ENCODE data around the gene HBZ.
"Not testable (repeated sequence)": the region's sequence is repeated elsewhere in the genome, so short reads cannot be mapped to it uniquely, and the experiment has no call there.

Gene HBZ

DNA sequence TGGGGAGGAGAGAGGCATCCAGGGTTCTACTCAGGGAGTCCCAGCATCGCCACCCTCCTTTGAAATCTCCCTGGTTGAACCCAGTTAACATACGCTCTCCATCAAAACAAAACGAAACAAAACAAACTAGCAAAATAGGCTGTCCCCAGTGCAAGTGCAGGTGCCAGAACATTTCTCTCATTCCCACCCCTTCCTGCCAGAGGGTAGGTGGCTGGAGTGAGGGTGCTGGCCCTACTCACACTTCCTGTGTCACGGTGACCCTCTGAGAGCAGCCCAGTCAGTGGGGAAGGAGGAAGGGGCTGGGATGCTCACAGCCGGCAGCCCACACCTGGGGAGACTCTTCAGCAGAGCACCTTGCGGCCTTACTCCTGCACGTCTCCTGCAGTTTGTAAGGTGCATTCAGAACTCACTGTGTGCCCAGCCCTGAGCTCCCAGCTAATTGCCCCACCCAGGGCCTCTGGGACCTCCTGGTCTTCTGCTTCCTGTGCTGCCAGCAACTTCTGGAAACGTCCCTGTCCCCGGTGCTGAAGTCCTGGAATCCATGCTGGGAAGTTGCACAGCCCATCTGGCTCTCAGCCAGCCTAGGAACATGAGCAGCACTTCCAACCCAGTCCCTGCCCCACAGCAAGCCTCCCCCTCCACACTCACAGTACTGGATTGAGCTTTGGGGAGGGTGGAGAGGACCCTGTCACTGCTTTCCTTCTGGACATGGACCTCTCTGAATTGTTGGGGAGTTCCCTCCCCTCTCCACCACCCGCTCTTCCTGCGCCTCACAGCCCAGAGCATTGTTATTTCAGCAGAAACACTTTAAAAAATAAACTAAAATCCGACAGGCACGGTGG lies 21.7 kb downstream of the HBZ start:
- peak; percentile 28 for ATAC-seq

DNA sequence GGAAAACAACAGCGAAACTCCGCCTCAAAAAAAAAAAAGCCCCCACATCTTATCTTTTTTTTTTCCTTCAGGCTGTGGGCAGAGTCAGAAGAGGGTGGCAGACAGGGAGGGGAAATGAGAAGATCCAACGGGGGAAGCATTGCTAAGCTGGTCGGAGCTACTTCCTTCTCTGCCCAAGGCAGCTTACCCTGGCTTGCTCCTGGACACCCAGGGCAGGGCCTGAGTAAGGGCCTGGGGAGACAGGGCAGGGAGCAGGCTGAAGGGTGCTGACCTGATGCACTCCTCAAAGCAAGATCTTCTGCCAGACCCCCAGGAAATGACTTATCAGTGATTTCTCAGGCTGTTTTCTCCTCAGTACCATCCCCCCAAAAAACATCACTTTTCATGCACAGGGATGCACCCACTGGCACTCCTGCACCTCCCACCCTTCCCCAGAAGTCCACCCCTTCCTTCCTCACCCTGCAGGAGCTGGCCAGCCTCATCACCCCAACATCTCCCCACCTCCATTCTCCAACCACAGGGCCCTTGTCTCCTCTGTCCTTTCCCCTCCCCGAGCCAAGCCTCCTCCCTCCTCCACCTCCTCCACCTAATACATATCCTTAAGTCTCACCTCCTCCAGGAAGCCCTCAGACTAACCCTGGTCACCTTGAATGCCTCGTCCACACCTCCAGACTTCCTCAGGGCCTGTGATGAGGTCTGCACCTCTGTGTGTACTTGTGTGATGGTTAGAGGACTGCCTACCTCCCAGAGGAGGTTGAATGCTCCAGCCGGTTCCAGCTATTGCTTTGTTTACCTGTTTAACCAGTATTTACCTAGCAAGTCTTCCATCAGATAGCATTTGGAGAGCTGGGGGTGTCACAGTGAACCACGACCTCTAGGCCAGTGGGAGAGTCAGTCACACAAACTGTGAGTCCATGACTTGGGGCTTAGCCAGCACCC lies 22.8 kb downstream of the HBZ start:
- TF ChIP-seq GLIS3 (CRISPR knock-in tag; IDR thresholded peaks at IDR 0.05) (no peak), CSDC2 (CRISPR knock-in tag; IDR thresholded peaks at IDR 0.05) (no peak), RARB (CRISPR knock-in tag; IDR thresholded peaks at IDR 0.05) (no peak), TOX (CRISPR knock-in tag; IDR thresholded peaks at IDR 0.05; ENCODE audit: borderline replicate concordance) (no peak), ZC3H10 (CRISPR knock-in tag; IDR thresholded peaks at IDR 0.05) (no peak), ZNF8 (CRISPR knock-in tag; IDR thresholded peaks at IDR 0.05) (no peak), ARNTL (CRISPR knock-in tag; IDR thresholded peaks at IDR 0.05; ENCODE audit: borderline replicate concordance, low read depth) (no peak)
- TF ChIP-seq, protein P1, sequence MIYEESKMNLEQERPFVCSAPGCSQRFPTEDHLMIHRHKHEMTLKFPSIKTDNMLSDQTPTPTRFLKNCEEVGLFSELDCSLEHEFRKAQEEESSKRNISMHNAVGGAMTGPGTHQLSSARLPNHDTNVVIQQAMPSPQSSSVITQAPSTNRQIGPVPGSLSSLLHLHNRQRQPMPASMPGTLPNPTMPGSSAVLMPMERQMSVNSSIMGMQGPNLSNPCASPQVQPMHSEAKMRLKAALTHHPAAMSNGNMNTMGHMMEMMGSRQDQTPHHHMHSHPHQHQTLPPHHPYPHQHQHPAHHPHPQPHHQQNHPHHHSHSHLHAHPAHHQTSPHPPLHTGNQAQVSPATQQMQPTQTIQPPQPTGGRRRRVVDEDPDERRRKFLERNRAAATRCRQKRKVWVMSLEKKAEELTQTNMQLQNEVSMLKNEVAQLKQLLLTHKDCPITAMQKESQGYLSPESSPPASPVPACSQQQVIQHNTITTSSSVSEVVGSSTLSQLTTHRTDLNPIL (CRISPR knock-in tag; IDR thresholded peaks at IDR 0.05; ENCODE audit: low read depth) = no peak
- TF ChIP-seq, protein P2, sequence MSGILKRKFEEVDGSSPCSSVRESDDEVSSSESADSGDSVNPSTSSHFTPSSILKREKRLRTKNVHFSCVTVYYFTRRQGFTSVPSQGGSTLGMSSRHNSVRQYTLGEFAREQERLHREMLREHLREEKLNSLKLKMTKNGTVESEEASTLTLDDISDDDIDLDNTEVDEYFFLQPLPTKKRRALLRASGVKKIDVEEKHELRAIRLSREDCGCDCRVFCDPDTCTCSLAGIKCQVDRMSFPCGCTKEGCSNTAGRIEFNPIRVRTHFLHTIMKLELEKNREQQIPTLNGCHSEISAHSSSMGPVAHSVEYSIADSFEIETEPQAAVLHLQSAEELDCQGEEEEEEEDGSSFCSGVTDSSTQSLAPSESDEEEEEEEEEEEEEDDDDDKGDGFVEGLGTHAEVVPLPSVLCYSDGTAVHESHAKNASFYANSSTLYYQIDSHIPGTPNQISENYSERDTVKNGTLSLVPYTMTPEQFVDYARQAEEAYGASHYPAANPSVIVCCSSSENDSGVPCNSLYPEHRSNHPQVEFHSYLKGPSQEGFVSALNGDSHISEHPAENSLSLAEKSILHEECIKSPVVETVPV (CRISPR knock-in tag; IDR thresholded peaks at IDR 0.05) = no peak
- TF ChIP-seq, protein P3, sequence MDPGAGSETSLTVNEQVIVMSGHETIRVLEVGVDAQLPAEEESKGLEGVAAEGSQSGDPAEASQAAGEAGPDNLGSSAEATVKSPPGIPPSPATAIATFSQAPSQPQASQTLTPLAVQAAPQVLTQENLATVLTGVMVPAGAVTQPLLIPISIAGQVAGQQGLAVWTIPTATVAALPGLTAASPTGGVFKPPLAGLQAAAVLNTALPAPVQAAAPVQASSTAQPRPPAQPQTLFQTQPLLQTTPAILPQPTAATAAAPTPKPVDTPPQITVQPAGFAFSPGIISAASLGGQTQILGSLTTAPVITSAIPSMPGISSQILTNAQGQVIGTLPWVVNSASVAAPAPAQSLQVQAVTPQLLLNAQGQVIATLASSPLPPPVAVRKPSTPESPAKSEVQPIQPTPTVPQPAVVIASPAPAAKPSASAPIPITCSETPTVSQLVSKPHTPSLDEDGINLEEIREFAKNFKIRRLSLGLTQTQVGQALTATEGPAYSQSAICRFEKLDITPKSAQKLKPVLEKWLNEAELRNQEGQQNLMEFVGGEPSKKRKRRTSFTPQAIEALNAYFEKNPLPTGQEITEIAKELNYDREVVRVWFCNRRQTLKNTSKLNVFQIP (CRISPR knock-in tag; IDR thresholded peaks at IDR 0.05; ENCODE audit: borderline replicate concordance, low read depth) = no peak
- TF ChIP-seq, protein P4, sequence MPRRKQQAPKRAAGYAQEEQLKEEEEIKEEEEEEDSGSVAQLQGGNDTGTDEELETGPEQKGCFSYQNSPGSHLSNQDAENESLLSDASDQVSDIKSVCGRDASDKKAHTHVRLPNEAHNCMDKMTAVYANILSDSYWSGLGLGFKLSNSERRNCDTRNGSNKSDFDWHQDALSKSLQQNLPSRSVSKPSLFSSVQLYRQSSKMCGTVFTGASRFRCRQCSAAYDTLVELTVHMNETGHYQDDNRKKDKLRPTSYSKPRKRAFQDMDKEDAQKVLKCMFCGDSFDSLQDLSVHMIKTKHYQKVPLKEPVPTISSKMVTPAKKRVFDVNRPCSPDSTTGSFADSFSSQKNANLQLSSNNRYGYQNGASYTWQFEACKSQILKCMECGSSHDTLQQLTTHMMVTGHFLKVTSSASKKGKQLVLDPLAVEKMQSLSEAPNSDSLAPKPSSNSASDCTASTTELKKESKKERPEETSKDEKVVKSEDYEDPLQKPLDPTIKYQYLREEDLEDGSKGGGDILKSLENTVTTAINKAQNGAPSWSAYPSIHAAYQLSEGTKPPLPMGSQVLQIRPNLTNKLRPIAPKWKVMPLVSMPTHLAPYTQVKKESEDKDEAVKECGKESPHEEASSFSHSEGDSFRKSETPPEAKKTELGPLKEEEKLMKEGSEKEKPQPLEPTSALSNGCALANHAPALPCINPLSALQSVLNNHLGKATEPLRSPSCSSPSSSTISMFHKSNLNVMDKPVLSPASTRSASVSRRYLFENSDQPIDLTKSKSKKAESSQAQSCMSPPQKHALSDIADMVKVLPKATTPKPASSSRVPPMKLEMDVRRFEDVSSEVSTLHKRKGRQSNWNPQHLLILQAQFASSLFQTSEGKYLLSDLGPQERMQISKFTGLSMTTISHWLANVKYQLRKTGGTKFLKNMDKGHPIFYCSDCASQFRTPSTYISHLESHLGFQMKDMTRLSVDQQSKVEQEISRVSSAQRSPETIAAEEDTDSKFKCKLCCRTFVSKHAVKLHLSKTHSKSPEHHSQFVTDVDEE (CRISPR knock-in tag; IDR thresholded peaks at IDR 0.05) = no peak
- TF ChIP-seq, protein P5, sequence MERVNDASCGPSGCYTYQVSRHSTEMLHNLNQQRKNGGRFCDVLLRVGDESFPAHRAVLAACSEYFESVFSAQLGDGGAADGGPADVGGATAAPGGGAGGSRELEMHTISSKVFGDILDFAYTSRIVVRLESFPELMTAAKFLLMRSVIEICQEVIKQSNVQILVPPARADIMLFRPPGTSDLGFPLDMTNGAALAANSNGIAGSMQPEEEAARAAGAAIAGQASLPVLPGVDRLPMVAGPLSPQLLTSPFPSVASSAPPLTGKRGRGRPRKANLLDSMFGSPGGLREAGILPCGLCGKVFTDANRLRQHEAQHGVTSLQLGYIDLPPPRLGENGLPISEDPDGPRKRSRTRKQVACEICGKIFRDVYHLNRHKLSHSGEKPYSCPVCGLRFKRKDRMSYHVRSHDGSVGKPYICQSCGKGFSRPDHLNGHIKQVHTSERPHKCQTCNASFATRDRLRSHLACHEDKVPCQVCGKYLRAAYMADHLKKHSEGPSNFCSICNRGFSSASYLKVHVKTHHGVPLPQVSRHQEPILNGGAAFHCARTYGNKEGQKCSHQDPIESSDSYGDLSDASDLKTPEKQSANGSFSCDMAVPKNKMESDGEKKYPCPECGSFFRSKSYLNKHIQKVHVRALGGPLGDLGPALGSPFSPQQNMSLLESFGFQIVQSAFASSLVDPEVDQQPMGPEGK (CRISPR knock-in tag; IDR thresholded peaks at IDR 0.05; ENCODE audit: borderline replicate concordance) = no peak
- no peak for ATAC-seq

DNA sequence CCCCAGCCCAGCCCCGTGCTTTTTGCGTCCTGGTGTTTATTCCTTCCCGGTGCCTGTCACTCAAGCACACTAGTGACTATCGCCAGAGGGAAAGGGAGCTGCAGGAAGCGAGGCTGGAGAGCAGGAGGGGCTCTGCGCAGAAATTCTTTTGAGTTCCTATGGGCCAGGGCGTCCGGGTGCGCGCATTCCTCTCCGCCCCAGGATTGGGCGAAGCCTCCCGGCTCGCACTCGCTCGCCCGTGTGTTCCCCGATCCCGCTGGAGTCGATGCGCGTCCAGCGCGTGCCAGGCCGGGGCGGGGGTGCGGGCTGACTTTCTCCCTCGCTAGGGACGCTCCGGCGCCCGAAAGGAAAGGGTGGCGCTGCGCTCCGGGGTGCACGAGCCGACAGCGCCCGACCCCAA lies 23.6 kb downstream of the HBZ start:
- ATAC-seq = not testable (repeated sequence)

DNA sequence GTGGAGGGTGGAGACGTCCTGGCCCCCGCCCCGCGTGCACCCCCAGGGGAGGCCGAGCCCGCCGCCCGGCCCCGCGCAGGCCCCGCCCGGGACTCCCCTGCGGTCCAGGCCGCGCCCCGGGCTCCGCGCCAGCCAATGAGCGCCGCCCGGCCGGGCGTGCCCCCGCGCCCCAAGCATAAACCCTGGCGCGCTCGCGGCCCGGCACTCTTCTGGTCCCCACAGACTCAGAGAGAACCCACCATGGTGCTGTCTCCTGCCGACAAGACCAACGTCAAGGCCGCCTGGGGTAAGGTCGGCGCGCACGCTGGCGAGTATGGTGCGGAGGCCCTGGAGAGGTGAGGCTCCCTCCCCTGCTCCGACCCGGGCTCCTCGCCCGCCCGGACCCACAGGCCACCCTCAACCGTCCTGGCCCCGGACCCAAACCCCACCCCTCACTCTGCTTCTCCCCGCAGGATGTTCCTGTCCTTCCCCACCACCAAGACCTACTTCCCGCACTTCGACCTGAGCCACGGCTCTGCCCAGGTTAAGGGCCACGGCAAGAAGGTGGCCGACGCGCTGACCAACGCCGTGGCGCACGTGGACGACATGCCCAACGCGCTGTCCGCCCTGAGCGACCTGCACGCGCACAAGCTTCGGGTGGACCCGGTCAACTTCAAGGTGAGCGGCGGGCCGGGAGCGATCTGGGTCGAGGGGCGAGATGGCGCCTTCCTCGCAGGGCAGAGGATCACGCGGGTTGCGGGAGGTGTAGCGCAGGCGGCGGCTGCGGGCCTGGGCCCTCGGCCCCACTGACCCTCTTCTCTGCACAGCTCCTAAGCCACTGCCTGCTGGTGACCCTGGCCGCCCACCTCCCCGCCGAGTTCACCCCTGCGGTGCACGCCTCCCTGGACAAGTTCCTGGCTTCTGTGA lies 24.3 kb downstream of the HBZ start, which contains the start of gene HBA1:
Gene HBA1 (plus strand): TSS at position 204 of the 906 bp plus-strand sequence. CDS start 37 bp downstream, at position 241.
- not testable (repeated sequence) for ATAC-seq

All from SK-N-SH treated with all-trans-retinoic acid at 6 μM for 48 hours (cell line).